ENCODE results near the gene INO80E. TPM values are rescaled to one million over a fixed set of nuclear protein-coding genes. Genes with fewer than 3 reads are reported as not detected.
A peak's percentile ranks its signal among the peaks of the same experiment; 100 is the strongest.

The INO80E gene
- total and polyA plus RNA-seq, 7 experiments from 2014 or later: 4.3 to 141 (median 72.5) TPM

GRCh38 chr16:30028438-30029076 lies 32.5 kb downstream of the INO80E start:
- no peaks in the 10 kb centered on the region for H3K36me3 Mint-ChIP-seq
- intact Hi-C loops (cut with micrococcal nuclease): no loop called here
- ChIA-PET CTCF (interaction anchor here (0.5 kb wide), 1 partner anchor 306 kb away, joined by 4 read pairs; no protein-coding TSS in a partner anchor), POLR2A (no interaction called here)
- H3K27ac Mint-ChIP-seq: no peak overlapping the region
- no peaks in the 10 kb centered on the region for H3K9me3 ChIP-seq (ENCODE audit: control insufficient read depth in 2 of 3, low read length in 3 of 3)
- no peaks in the 10 kb centered on the region for H3K36me3 ChIP-seq (ENCODE audit: control insufficient read depth in 2 of 3, insufficient read depth in 3 of 3, low read length in 3 of 3)
- no peak for DNase-seq
- no peak overlapping the region for H3K27ac ChIP-seq (ENCODE audit: low read depth, low read length)
- H3K4me3 Mint-ChIP-seq: no peak overlapping the region
- peaks cover 38 to 55% (median 43%) of the 10 kb centered on the region in 5 donors for H3K27me3 Mint-ChIP-seq
- peaks cover 11 to 13% of the 10 kb centered on the region in 2 donors for H3K27me3 ChIP-seq (ENCODE audit: control insufficient read depth in 2 of 2, insufficient read depth in 2 of 2, low read length in 2 of 2)
- no peak for ATAC-seq
- H3K4me1 ChIP-seq (ENCODE audit: control insufficient read depth in 2 of 2, insufficient read depth in 2 of 2, low read length in 2 of 2): no peaks in the 10 kb centered on the region
- H3K9me3 Mint-ChIP-seq: peaks cover 0 to 3% (median 0%) of the 10 kb centered on the region in 11 donors
- H3K4me1 Mint-ChIP-seq: peaks cover 4 to 15% (median 9%) of the 10 kb centered on the region in 7 donors
- no peak overlapping the region for H3K4me3 ChIP-seq (ENCODE audit: low read length)

GRCh38 chr16:30030011-30030685 lies 34.1 kb downstream of the INO80E start:
- Mint-ChIP-seq H3K4me1 (peaks cover 4 to 15% (median 9%) of the 10 kb centered on the region in 7 donors), H3K27me3 (peaks cover 38 to 61% (median 43%) of the 10 kb centered on the region in 5 donors), H3K9me3 (peaks cover 0 to 3% (median 0%) of the 10 kb centered on the region in 11 donors), H3K27ac (peak overlapping the region in 1 of 9 donors; percentile 52), H3K4me3 (peak overlapping the region in 6 of 10 donors; percentile 30 to 75 (median 57)), H3K36me3 (no peaks in the 10 kb centered on the region)
- Histone ChIP-seq H3K9me3 (ENCODE audit: control insufficient read depth in 2 of 3, low read length in 3 of 3) (no peaks in the 10 kb centered on the region), H3K4me1 (ENCODE audit: control insufficient read depth in 2 of 2, insufficient read depth in 2 of 2, low read length in 2 of 2) (no peaks in the 10 kb centered on the region), H3K27ac (ENCODE audit: low read depth, low read length) (no peak overlapping the region), H3K4me3 (ENCODE audit: low read length) (no peak overlapping the region), H3K27me3 (ENCODE audit: control insufficient read depth in 2 of 2, insufficient read depth in 2 of 2, low read length in 2 of 2) (peaks cover 11 to 13% of the 10 kb centered on the region in 2 donors), H3K36me3 (ENCODE audit: control insufficient read depth in 2 of 3, insufficient read depth in 3 of 3, low read length in 3 of 3) (no peaks in the 10 kb centered on the region)
- POLR2A ChIA-PET: interaction anchor here (0.7 to 0.8 kb wide), 2 partner anchors 36 to 538 kb away, joined by 3 read pairs; partner anchors contain the start of gene ALDOA
- DNase-seq (no peak), ATAC-seq (no peak)
- CTCF ChIA-PET: interaction anchor here (0.6 to 0.7 kb wide), 2 partner anchors 210 to 331 kb away, joined by 3 read pairs; no protein-coding TSS in a partner anchor
- intact Hi-C loops (cut with micrococcal nuclease): loop anchor here in 1 of 2 donors (10.0 kb wide), 1 partner anchor 105 kb away; the partner anchor contains the start of gene KCTD13

GRCh38 chr16:30030841-30031413 lies 34.9 kb downstream of the INO80E start, which contains the start of gene TLCD3B:
TSS of gene TLCD3B (minus strand) at chr16:30031271. CDS start at chr16:30030527, 744 bp downstream.
- no peaks in the 10 kb centered on the region for H3K9me3 ChIP-seq (ENCODE audit: control insufficient read depth in 2 of 3, low read length in 3 of 3)
- Mint-ChIP-seq H3K36me3 (no peaks in the 10 kb centered on the region), H3K27me3 (peaks cover 38 to 64% (median 43%) of the 10 kb centered on the region in 5 donors), H3K4me1 (peaks cover 4 to 20% (median 9%) of the 10 kb centered on the region in 7 donors), H3K27ac (peak within 1 kb of the TSS in 2 of 9 donors; percentile 46 to 52), H3K4me3 (peak within 1 kb of the TSS in 8 of 10 donors; percentile 38 to 75 (median 56)), H3K9me3 (peaks cover 0 to 3% (median 0%) of the 10 kb centered on the region in 11 donors)
- POLR2A ChIA-PET: interaction anchor here (0.8 kb wide), 1 partner anchor 35 kb away, joined by 3 read pairs; the partner anchor contains the start of gene ALDOA
- H3K4me3 ChIP-seq (ENCODE audit: low read length): no peak within 1 kb of the TSS
- no peak within 1 kb of the TSS for H3K27ac ChIP-seq (ENCODE audit: low read depth, low read length)
- no peak for ATAC-seq
- CTCF ChIA-PET: interaction anchor here (0.7 to 1.9 kb wide), 4 partner anchors 10 to 330 kb away, joined by 3 to 5 read pairs (median 4); no protein-coding TSS in a partner anchor
- intact Hi-C loops (cut with micrococcal nuclease): loop anchor here in 1 of 2 donors (10.0 kb wide), 1 partner anchor 106 kb away; the partner anchor contains the start of gene KCTD13
- no peaks in the 10 kb centered on the region for H3K4me1 ChIP-seq (ENCODE audit: control insufficient read depth in 2 of 2, insufficient read depth in 2 of 2, low read length in 2 of 2)
- no peak for DNase-seq
- no peaks in the 10 kb centered on the region for H3K36me3 ChIP-seq (ENCODE audit: control insufficient read depth in 2 of 3, insufficient read depth in 3 of 3, low read length in 3 of 3)
- H3K27me3 ChIP-seq (ENCODE audit: control insufficient read depth in 2 of 2, insufficient read depth in 2 of 2, low read length in 2 of 2): peaks cover 11 to 13% of the 10 kb centered on the region in 2 donors

- H3K27me3 ChIP-seq (ENCODE audit: control insufficient read depth in 2 of 2, insufficient read depth in 2 of 2, low read length in 2 of 2): peaks cover 11 to 13% of the 10 kb centered on the region in 2 donors
- H3K4me1 ChIP-seq (ENCODE audit: control insufficient read depth in 2 of 2, insufficient read depth in 2 of 2, low read length in 2 of 2): no peaks in the 10 kb centered on the region
Observed at GRCh38 chr16:30031477-30031918, 35.5 kb downstream of the INO80E start.

GRCh38 chr16:30032083-30032819 lies 36.2 kb downstream of the INO80E start:
- CTCF ChIA-PET: interaction anchor here (0.6 to 1.9 kb wide), 17 partner anchors 9 to 378 kb away, joined by 3 to 6 read pairs (median 3); no protein-coding TSS in a partner anchor

More at GRCh38 chr16:30031477-30031918, 35.5 kb downstream of the INO80E start:
- peak overlapping the region in 3 of 10 donors; percentile 27 to 60 (median 50) for H3K4me3 Mint-ChIP-seq
- Histone ChIP-seq H3K4me3 (ENCODE audit: low read length) (no peak overlapping the region), H3K9me3 (ENCODE audit: control insufficient read depth in 2 of 3, low read length in 3 of 3) (no peaks in the 10 kb centered on the region), H3K27ac (ENCODE audit: low read depth, low read length) (no peak overlapping the region), H3K36me3 (ENCODE audit: control insufficient read depth in 2 of 3, insufficient read depth in 3 of 3, low read length in 3 of 3) (no peaks in the 10 kb centered on the region)
- peaks cover 38 to 68% (median 43%) of the 10 kb centered on the region in 5 donors for H3K27me3 Mint-ChIP-seq
- no peaks in the 10 kb centered on the region for H3K36me3 Mint-ChIP-seq
- H3K9me3 Mint-ChIP-seq: peaks cover 0 to 3% (median 0%) of the 10 kb centered on the region in 11 donors
- no peak overlapping the region for H3K27ac Mint-ChIP-seq
- intact Hi-C loops (cut with micrococcal nuclease): loop anchor here in 1 of 2 donors (10.0 kb wide), 1 partner anchor 107 kb away; the partner anchor contains the start of gene KCTD13
- DNase-seq (no peak), ATAC-seq (no peak)
- H3K4me1 Mint-ChIP-seq: peaks cover 4 to 22% (median 9%) of the 10 kb centered on the region in 7 donors
- ChIA-PET CTCF (interaction anchor here (0.6 to 1.9 kb wide), 8 partner anchors 10 to 377 kb away, joined by 3 to 5 read pairs (median 3); no protein-coding TSS in a partner anchor), POLR2A (interaction anchor here (0.9 kb wide), 1 partner anchor 30 kb away, joined by 3 read pairs; no protein-coding TSS in a partner anchor)

More at GRCh38 chr16:30032083-30032819, 36.2 kb downstream of the INO80E start:
- no peaks in the 10 kb centered on the region for H3K9me3 ChIP-seq (ENCODE audit: control insufficient read depth in 2 of 3, low read length in 3 of 3)
- DNase-seq (peak in 8 of 9 donors; percentile 47 to 66 (median 62)), ATAC-seq (peak; percentile 81)
- H3K4me1 ChIP-seq (ENCODE audit: control insufficient read depth in 2 of 2, insufficient read depth in 2 of 2, low read length in 2 of 2): no peaks in the 10 kb centered on the region
- H3K27ac ChIP-seq (ENCODE audit: low read depth, low read length): no peak overlapping the region
- Mint-ChIP-seq H3K27me3 (peaks cover 32 to 62% (median 36%) of the 10 kb centered on the region in 5 donors), H3K9me3 (peaks cover 0 to 3% (median 0%) of the 10 kb centered on the region in 11 donors), H3K4me1 (peaks cover 4 to 23% (median 9%) of the 10 kb centered on the region in 7 donors), H3K4me3 (peak overlapping the region in 8 of 10 donors; percentile 31 to 65 (median 48)), H3K27ac (peak overlapping the region in 2 of 9 donors; percentile 38 to 46), H3K36me3 (no peaks in the 10 kb centered on the region)
- POLR2A ChIA-PET: interaction anchor here (0.9 kb wide), 1 partner anchor 30 kb away, joined by 3 read pairs; no protein-coding TSS in a partner anchor
- no peaks in the 10 kb centered on the region for H3K36me3 ChIP-seq (ENCODE audit: control insufficient read depth in 2 of 3, insufficient read depth in 3 of 3, low read length in 3 of 3)
- H3K4me3 ChIP-seq (ENCODE audit: low read length): no peak overlapping the region
- H3K27me3 ChIP-seq (ENCODE audit: control insufficient read depth in 2 of 2, insufficient read depth in 2 of 2, low read length in 2 of 2): peaks cover 11 to 13% of the 10 kb centered on the region in 2 donors
- intact Hi-C loops (cut with micrococcal nuclease): loop anchor here in 1 of 2 donors (10.0 kb wide), 1 partner anchor 107 kb away; the partner anchor contains the start of gene KCTD13

All from naive thymus-derived CD4-positive, alpha-beta T cell (primary cell).